IMR-90 (cell line): ENCODE measurements around the gene RASSF4. TPM values are rescaled to one million over a fixed set of nuclear protein-coding genes. Genes with fewer than 3 reads are reported as not detected.

Source experiments
- ATAC-seq: fragments of 200-7000 bp; cut with Tn5 transposase; 2 replicates; pipeline ENCODE4 v1.9.1; 2020; ENCODE audit warnings: low read depth, mild to moderate bottlenecking, moderate library complexity
- BruUV-seq: library from RNA; stranded (reverse); fragments of 400-500 nt; replicated peaks from 2 replicates; lab custom pipeline; 2021; lab: Mats Ljungman, UMichigan
- CTCF ChIA-PET: fragments of 300-600 bp; formaldehyde crosslinking; extraction: SDS; loops from one replicate; lab custom pipeline; 2021; ENCODE audit warnings: antibody characterized with exemption; lab: Yijun Ruan, JAX
- POLR2A ChIA-PET: fragments of 300-600 bp; sonication (Branson Sonifier 250); formaldehyde crosslinking; loops from one replicate; lab custom pipeline; 2022; ENCODE audit warnings: antibody characterized with exemption; ENCODE audit not compliant: unreplicated experiment; lab: Charles Lee
- DNase-seq: peaks from one replicate; pipeline ENCODE4 v3.0.0; 2013
- H2AFZ ChIP-seq: replicated peaks from 2 replicates; pipeline ENCODE3; 2013; ENCODE audit warnings: low read length, mild to moderate bottlenecking; ENCODE audit not compliant: poor library complexity
- H2AK5ac ChIP-seq: 2 replicates; pipeline ENCODE4 v1.6.1; 2013; ENCODE audit warnings: low read depth, low read length, inconsistent platforms
- H2AK9ac ChIP-seq: replicated peaks from 2 replicates; pipeline ENCODE3; 2013; ENCODE audit warnings: mild to moderate bottlenecking, low read depth, low read length, moderate library complexity; ENCODE audit not compliant: poor library complexity
- H2BK120ac ChIP-seq: 2 replicates; pipeline ENCODE4 v1.6.1; 2013; ENCODE audit warnings: low read depth, low read length, inconsistent platforms
- H2BK15ac ChIP-seq: 3 replicates; pipeline ENCODE4 v1.6.1; 2013; ENCODE audit warnings: low read depth, low read length, inconsistent platforms
- H2BK20ac ChIP-seq: 2 replicates; pipeline ENCODE4 v1.6.1; 2013; ENCODE audit warnings: low read depth, mild to moderate bottlenecking, inconsistent platforms, low read length, moderate library complexity
- H2BK5ac ChIP-seq: 2 replicates; pipeline ENCODE4 v1.6.1; 2013; ENCODE audit warnings: mild to moderate bottlenecking, low read depth, low read length, inconsistent platforms; ENCODE audit not compliant: poor library complexity, severe bottlenecking
- H3K14ac ChIP-seq: replicated peaks from 2 replicates; pipeline ENCODE4 v1.6.1; 2013; ENCODE audit warnings: low read depth, low read length, inconsistent platforms
- H3K18ac ChIP-seq: 2 replicates; pipeline ENCODE4 v1.6.1; 2013; ENCODE audit warnings: low read depth, low read length, control low read depth
- H3K23ac ChIP-seq: 2 replicates; pipeline ENCODE4 v1.6.1; 2013; ENCODE audit warnings: low read depth, low read length, inconsistent platforms
- H3K27ac ChIP-seq: 2 replicates; pipeline ENCODE4 v1.5.1; 2013; ENCODE audit warnings: mild to moderate bottlenecking, control low read depth, low read length; ENCODE audit not compliant: insufficient read depth
- H3K27me3 ChIP-seq: 2 replicates; pipeline ENCODE4 v1.6.1; 2013; ENCODE audit warnings: low read length; ENCODE audit not compliant: control insufficient read depth, insufficient read depth
- H3K36me3 ChIP-seq: 2 replicates; pipeline ENCODE4 v1.6.1; 2013; ENCODE audit warnings: low read length, mixed read lengths; ENCODE audit not compliant: control insufficient read depth, insufficient read depth
- H3K4ac ChIP-seq: 2 replicates; pipeline ENCODE4 v1.6.1; 2013; ENCODE audit warnings: low read depth, low read length, inconsistent platforms
- H3K4me1 ChIP-seq: 2 replicates; pipeline ENCODE4 v1.6.1; 2013; ENCODE audit warnings: low read length, mixed read lengths; ENCODE audit not compliant: control insufficient read depth, insufficient read depth
- H3K4me2 ChIP-seq: 2 replicates; pipeline ENCODE4 v1.6.1; 2013; ENCODE audit warnings: low read depth, mild to moderate bottlenecking, control low read depth, low read length, moderate library complexity
- H3K4me3 ChIP-seq: 2 replicates; pipeline ENCODE4 v1.5.1; 2013; ENCODE audit warnings: low read depth, mild to moderate bottlenecking, control low read depth, low read length, moderate library complexity; ENCODE audit not compliant: insufficient read depth
- H3K56ac ChIP-seq: 2 replicates; pipeline ENCODE4 v1.6.1; 2013; ENCODE audit warnings: low read length, inconsistent platforms; ENCODE audit not compliant: insufficient read depth; ENCODE audit errors: extremely low read depth
- H3K79me1 ChIP-seq, 2 experiments: 2 replicates each; pipeline ENCODE4 v1.6.1; 2013; ENCODE audit warnings: low read length in 2 of 2, inconsistent platforms in 1 of 2, low read depth in 1 of 2
- H3K9ac ChIP-seq: 2 replicates; pipeline ENCODE4 v1.6.1; 2013; ENCODE audit warnings: low read depth, low read length, control low read depth
- H3K9me1 ChIP-seq: 2 replicates; pipeline ENCODE4 v1.6.1; 2013; ENCODE audit warnings: low read length, inconsistent platforms; ENCODE audit not compliant: insufficient read depth
- H3K9me3 ChIP-seq: 2 replicates; pipeline ENCODE4 v1.6.1; 2013; ENCODE audit warnings: low read length; ENCODE audit not compliant: control insufficient read depth, insufficient read depth
- H4K20me1 ChIP-seq: 2 replicates; pipeline ENCODE4 v1.6.1; 2013; ENCODE audit warnings: low read length, inconsistent platforms; ENCODE audit not compliant: insufficient read depth
- H4K5ac ChIP-seq: 2 replicates; pipeline ENCODE4 v1.6.1; 2013; ENCODE audit warnings: mild to moderate bottlenecking, low read depth, low read length, control low read depth
- H4K8ac ChIP-seq, 2 experiments: 2 replicates each; pipeline ENCODE4 v1.6.1; 2013; ENCODE audit warnings: low read depth in 2 of 2, low read length in 2 of 2, control low read depth in 1 of 2, inconsistent platforms in 1 of 2
- H4K91ac ChIP-seq: 2 replicates; pipeline ENCODE4 v1.6.1; 2013; ENCODE audit warnings: low read depth, low read length, inconsistent platforms; ENCODE audit not compliant: insufficient read depth
- MAZ ChIP-seq: IDR thresholded peaks from 2 replicates; pipeline ENCODE4 v1.6.1; 2012; ENCODE audit warnings: low read depth, mild to moderate bottlenecking, low read length, improper control_type of control experiment, moderate library complexity, borderline replicate concordance
- NFE2L2 ChIP-seq: fragments of 150-350 bp; IDR thresholded peaks from 2 replicates; pipeline ENCODE4 v1.6.1; 2016; ENCODE audit warnings: low read depth, mild to moderate bottlenecking, low read length
- WGBS, 2 experiments: methylation state at CpG; one replicate each; pipeline versions ENCODE4 v1.1.5 to v1.1.7; 2013; ENCODE audit warnings: missing lambda C conversion rate in 2 of 2; ENCODE audit not compliant: insufficient read length in 1 of 2; ENCODE audit errors: extremely low coverage in 2 of 2; 5-methylcytosine and 5-hydroxymethylcytosine counted together
- dilution Hi-C: fragments of 300-500 bp; cut with HindIII; formaldehyde crosslinking; loops from one replicate; pipeline ENCODE4 v1.14.3; 2018; ENCODE audit warnings: low sequenced_read_pairs; ENCODE audit not compliant: unreplicated experiment
- in situ Hi-C: fragments of 300-500 bp; cut with MboI; formaldehyde crosslinking; loops from 3 replicates; pipeline ENCODE4 v1.14.3; 2019; ENCODE audit warnings: low sequenced_read_pairs, inconsistent platforms, mixed read lengths
- intact Hi-C: fragments of 100-400 bp; cut with micrococcal nuclease; formaldehyde crosslinking; loops from 2 replicates; pipeline ENCODE4 v1.10.0; 2022
- polyA plus RNA-seq, 3 experiments: library from polyadenylated mRNA; depleted of rRNA; stranded (reverse); fragments of >200 nt; gene quantifications; 2 replicates each; pipeline ENCODE4 v1.2.3, GENCODE V29; 2012; ENCODE audit warnings: low replicate concordance in 1 of 3
- total RNA-seq: library from RNA; depleted of rRNA; stranded (reverse); fragments of >200 nt; gene quantifications from 2 replicates; pipeline ENCODE4 v1.2.3, GENCODE V29; 2012

The RASSF4 gene
- total and polyA plus RNA-seq, 2 of the 4 experiments (the other 2 are of a cell fraction): 5.9 to 8.6 TPM

GRCh38 chr10:44922021-44922420, 37.6 kb upstream of the RASSF4 start:
- Histone ChIP-seq H2BK5ac (no peak overlapping the region), H3K4ac (no peak overlapping the region), H3K4me3 (no peak overlapping the region), H4K20me1 (no peaks in the 10 kb centered on the region), H3K4me2 (no peak overlapping the region), H4K91ac (no peak overlapping the region), H2AK5ac (no peak overlapping the region), H3K79me1 (no peaks in the 10 kb centered on the region), H4K8ac (no peak overlapping the region), H2BK20ac (no peak overlapping the region), H3K9me1 (no peaks in the 10 kb centered on the region; the same call in 1 of the 2 replicates), H3K18ac (no peak overlapping the region), H3K56ac (no peak overlapping the region), H3K27me3 (peaks cover 50% of the 10 kb centered on the region), H3K36me3 (no peaks in the 10 kb centered on the region), H2AFZ (no peak overlapping the region), H2AK9ac (no peak overlapping the region), H3K9me3 (peaks cover 3% of the 10 kb centered on the region; the same call in 1 of the 2 replicates), H2BK15ac (no peak overlapping the region), H2BK120ac (no peak overlapping the region), H3K23ac (no peak overlapping the region), H3K27ac (no peak overlapping the region), H3K4me1 (no peaks in the 10 kb centered on the region), H3K9ac (no peak overlapping the region), H3K14ac (no peak overlapping the region), H4K5ac (no peak overlapping the region)
- ATAC-seq (no peak), DNase-seq (no peak)
- no TSS peak for BruUV-seq
- ChIA-PET CTCF (no interaction called here), POLR2A (no interaction called here)
- intact Hi-C loops (no loop called here), dilution Hi-C loops (no loop called here), in situ Hi-C loops (no loop called here)
- 60% methylated on average over 1 of the region's 5 CpGs; no CpG with 5 or more reads in 1 of the 2 experiments for WGBS, 2 experiments
- TF ChIP-seq MAZ: no peak
- TF ChIP-seq NFE2L2: no peak
